Gastrocnemius medialis (tissue), 4 donors: ENCODE data around the gene VPS18.

ENCODE experiments used
- POLR2A ChIP-seq, 2 donors: fragments of 450-650 bp; IDR thresholded peaks; one replicate each; pipeline ENCODE4 v1.6.1; 2017; ENCODE audit warnings: antibody characterized with exemption in 2 of 2, mild to moderate bottlenecking in 2 of 2, moderate library complexity in 2 of 2
- TF ChIP-seq, protein P1 (sequence below), 5 experiments: fragments of 450-650 bp in 3 of 5; fragments of 200-600 bp in 2 of 5; sonication (generic) in 2 of 5; IDR thresholded peaks in 4 of 5; conservative IDR thresholded peaks in 1 of 5; 1 replicate in 4 of 5; 2 replicates in 1 of 5; pipeline ENCODE4 v1.5.1; 2016 to 2019; ENCODE audit warnings: antibody characterized with exemption in 5 of 5, mild to moderate bottlenecking in 3 of 5, moderate library complexity in 3 of 5

GRCh38 chr15:40901053-40901443 is 6.8 kb downstream of the VPS18 start:
- TF ChIP-seq, protein P1, sequence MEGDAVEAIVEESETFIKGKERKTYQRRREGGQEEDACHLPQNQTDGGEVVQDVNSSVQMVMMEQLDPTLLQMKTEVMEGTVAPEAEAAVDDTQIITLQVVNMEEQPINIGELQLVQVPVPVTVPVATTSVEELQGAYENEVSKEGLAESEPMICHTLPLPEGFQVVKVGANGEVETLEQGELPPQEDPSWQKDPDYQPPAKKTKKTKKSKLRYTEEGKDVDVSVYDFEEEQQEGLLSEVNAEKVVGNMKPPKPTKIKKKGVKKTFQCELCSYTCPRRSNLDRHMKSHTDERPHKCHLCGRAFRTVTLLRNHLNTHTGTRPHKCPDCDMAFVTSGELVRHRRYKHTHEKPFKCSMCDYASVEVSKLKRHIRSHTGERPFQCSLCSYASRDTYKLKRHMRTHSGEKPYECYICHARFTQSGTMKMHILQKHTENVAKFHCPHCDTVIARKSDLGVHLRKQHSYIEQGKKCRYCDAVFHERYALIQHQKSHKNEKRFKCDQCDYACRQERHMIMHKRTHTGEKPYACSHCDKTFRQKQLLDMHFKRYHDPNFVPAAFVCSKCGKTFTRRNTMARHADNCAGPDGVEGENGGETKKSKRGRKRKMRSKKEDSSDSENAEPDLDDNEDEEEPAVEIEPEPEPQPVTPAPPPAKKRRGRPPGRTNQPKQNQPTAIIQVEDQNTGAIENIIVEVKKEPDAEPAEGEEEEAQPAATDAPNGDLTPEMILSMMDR (IDR thresholded peaks at IDR 0.05 in 4 of 5, conservative IDR thresholded peaks at IDR 0.05 in 1 of 5) = no peak
- no peak for TF ChIP-seq POLR2A (IDR thresholded peaks at IDR 0.05)
